Common myeloid progenitor, CD34-positive (primary cell): Measurements from ENCODE around the gene SPPL3.

ENCODE experiments used
- CTCF ChIA-PET: fragments of 350-600 bp; sonication (Branson Sonifier 250); formaldehyde crosslinking; loops from one replicate; lab custom pipeline; 2021; ENCODE audit warnings: antibody characterized with exemption; lab: Charles Lee
- POLR2A ChIA-PET: fragments of 350-600 bp; sonication (Branson Sonifier 250); formaldehyde crosslinking; loops from one replicate; lab custom pipeline; 2021; ENCODE audit warnings: antibody characterized with exemption; lab: Charles Lee
- DNase-seq, 3 donors: peaks; one replicate each; pipeline versions ENCODE4 v3.0.0 to v3.0.0-alpha.2; 2013
- H3K27ac ChIP-seq, 2 experiments: 1 replicate in 1 of 2; 2 replicates in 1 of 2; pipeline ENCODE4 v1.7.0; 2013; ENCODE audit warnings: inconsistent platforms in 2 of 2, low read length in 2 of 2, mild to moderate bottlenecking in 2 of 2, low read depth in 1 of 2, moderate library complexity in 1 of 2; ENCODE audit not compliant: severe bottlenecking in 2 of 2, insufficient read depth in 1 of 2, poor library complexity in 1 of 2
- H3K27me3 ChIP-seq, 5 experiments: replicated peaks in 2 of 5; 1 replicate in 3 of 5; 2 replicates in 2 of 5; pipeline versions ENCODE4 v1.6.1 to v1.7.0; 2013; ENCODE audit warnings: low read length in 4 of 5, mild to moderate bottlenecking in 2 of 5, moderate library complexity in 2 of 5, inconsistent platforms in 1 of 5; ENCODE audit not compliant: insufficient read depth in 5 of 5, control insufficient read depth in 4 of 5
- H3K36me3 ChIP-seq, 4 experiments: 1 replicate in 2 of 4; 2 replicates in 2 of 4; pipeline versions ENCODE4 v1.6.1 to v1.7.0; 2013; ENCODE audit warnings: low read length in 3 of 4, control low read depth in 1 of 4, mild to moderate bottlenecking in 1 of 4; ENCODE audit not compliant: control insufficient read depth in 4 of 4, insufficient read depth in 4 of 4
- H3K4me1 ChIP-seq, 4 experiments: 1 replicate in 3 of 4; 2 replicates in 1 of 4; pipeline versions ENCODE4 v1.6.1 to v1.7.1; 2013; ENCODE audit warnings: low read length in 3 of 4, mild to moderate bottlenecking in 3 of 4, control low read depth in 1 of 4, inconsistent platforms in 1 of 4, moderate library complexity in 1 of 4; ENCODE audit not compliant: control insufficient read depth in 4 of 4, insufficient read depth in 4 of 4; ENCODE audit errors: control extremely low read depth in 1 of 4
- H3K4me3 ChIP-seq, 7 experiments: 1 replicate in 4 of 7; 2 replicates in 3 of 7; pipeline versions ENCODE4 v1.5.1 to v1.7.0; 2013; ENCODE audit warnings: mild to moderate bottlenecking in 7 of 7, low read length in 6 of 7, moderate library complexity in 6 of 7, inconsistent platforms in 2 of 7, low read depth in 2 of 7, control low read depth in 1 of 7; ENCODE audit not compliant: insufficient read depth in 4 of 7, control insufficient read depth in 1 of 7; ENCODE audit errors: extremely low read depth in 1 of 7
- H3K9me3 ChIP-seq, 5 experiments: 1 replicate in 4 of 5; 2 replicates in 1 of 5; pipeline versions ENCODE4 v1.6.1 to v1.7.1; 2013; ENCODE audit warnings: low read length in 4 of 5, mild to moderate bottlenecking in 2 of 5, inconsistent platforms in 1 of 5, low read depth in 1 of 5, moderate library complexity in 1 of 5; ENCODE audit not compliant: control insufficient read depth in 4 of 5, insufficient read depth in 2 of 5; ENCODE audit errors: control extremely low read depth in 1 of 5
- WGBS: methylation state at CpG from one replicate; pipeline ENCODE4 v1.1.5; 2013; ENCODE audit not compliant: insufficient coverage; 5-methylcytosine and 5-hydroxymethylcytosine counted together

The SPPL3 gene

GRCh38 chr12:120722784-120723183, 181.4 kb downstream of the SPPL3 start:
- ChIA-PET POLR2A (no interaction called here), CTCF (interaction anchor here (1.1 to 10.2 kb wide), 3 partner anchors 12 to 76 kb away, joined by 4 to 82 read pairs (median 18); partner anchors contain the start of gene UNC119B)
- H3K4me1 ChIP-seq: peaks cover 36 to 81% (median 64%) of the 10 kb centered on the region in 4 experiments
- H3K4me3 ChIP-seq: peak overlapping the region in 1 of 7 experiments; percentile 52
- peaks cover 7 to 58% (median 18%) of the 10 kb centered on the region in 4 experiments for H3K36me3 ChIP-seq
- DNase-seq: no peak
- H3K27ac ChIP-seq: no peak overlapping the region
- H3K27me3 ChIP-seq: no peaks in the 10 kb centered on the region
- WGBS: 100% methylated on average over 1 of the region's 2 CpGs
- H3K9me3 ChIP-seq: no peaks in the 10 kb centered on the region

DNA sequence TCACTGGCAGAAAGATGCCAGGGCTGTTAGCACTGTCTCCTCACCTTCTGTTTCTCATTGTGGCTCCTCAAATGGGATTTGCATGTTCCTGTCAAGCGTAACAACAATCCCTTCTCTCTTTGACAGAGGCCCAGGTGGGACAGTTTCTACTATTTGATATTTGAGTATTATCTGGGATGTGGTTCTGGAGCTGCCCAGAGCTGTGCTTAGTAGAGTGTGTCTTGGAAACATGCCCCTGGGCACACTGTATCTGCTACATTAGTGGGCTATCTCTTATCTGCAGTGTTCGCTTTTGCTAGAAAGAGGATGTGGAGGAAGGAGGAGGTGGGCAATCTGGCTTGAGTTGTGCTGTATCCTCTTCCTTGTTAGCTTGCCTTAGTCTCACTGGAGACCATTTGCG, 182.3 kb downstream of the SPPL3 start:
- Histone ChIP-seq H3K27me3 (no peaks in the 10 kb centered on the region), H3K4me1 (peaks cover 36 to 81% (median 64%) of the 10 kb centered on the region in 4 experiments), H3K4me3 (peak overlapping the region in 1 of 7 experiments; percentile 52), H3K9me3 (no peaks in the 10 kb centered on the region), H3K36me3 (peaks cover 3 to 56% (median 18%) of the 10 kb centered on the region in 4 experiments), H3K27ac (peak overlapping the region in 1 of 2 experiments; percentile 8)
- CTCF ChIA-PET: interaction anchor here (0.6 to 10.2 kb wide), 5 partner anchors 9 to 422 kb away, joined by 3 to 82 read pairs (median 4); partner anchors contain the start of gene UNC119B
- POLR2A ChIA-PET: interaction anchor here (0.6 to 0.8 kb wide), 2 partner anchors 34 to 112 kb away, joined by 3 to 4 read pairs; no protein-coding TSS in a partner anchor
- 0% methylated on average over 1 of the region's 3 CpGs for WGBS
- peak; percentile 52 to 77 (median 68) for DNase-seq

DNA sequence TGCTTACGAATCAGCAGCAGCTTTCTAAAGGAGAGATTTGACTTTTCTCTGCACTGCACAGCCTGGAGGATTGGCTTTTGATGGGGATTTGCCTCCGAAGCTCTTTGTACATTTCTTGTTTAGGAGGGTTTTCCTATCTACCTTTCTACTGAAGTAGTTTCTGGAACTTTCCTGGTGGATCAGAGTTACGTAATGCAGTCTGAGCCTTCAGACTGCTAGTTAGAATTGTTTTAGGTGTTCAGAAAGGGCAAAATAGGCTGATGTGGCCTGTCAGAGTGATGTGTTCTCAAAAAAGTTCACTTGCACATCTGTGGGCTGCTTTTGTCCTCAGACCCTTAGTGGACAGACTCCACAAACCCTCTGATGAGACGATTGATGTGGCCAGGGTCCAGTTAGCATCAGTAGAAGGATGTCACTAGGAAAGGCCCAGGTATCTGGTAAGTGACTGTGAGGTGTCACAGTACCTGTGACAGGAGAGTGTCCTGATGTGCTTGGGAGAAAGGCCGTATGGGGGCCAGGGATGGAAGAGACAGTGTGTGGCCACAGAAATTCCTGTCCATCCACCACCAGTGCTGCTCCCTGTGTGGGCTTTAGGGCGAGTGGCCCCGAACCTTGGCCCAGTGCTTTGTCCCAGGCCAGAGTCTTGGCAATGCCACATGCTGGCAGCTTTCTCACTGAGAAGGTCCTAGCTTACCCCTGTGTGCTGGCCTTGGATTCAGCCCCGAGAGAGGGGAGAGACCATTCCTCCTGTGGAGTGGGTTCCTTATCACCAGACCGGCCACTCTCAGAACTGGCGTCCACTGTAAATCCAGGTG, 183.0 kb downstream of the SPPL3 start:
- Histone ChIP-seq H3K27me3 (no peaks in the 10 kb centered on the region), H3K36me3 (peaks cover 8 to 63% (median 25%) of the 10 kb centered on the region in 4 experiments), H3K4me1 (peaks cover 35 to 75% (median 61%) of the 10 kb centered on the region in 4 experiments), H3K9me3 (no peaks in the 10 kb centered on the region), H3K4me3 (peak overlapping the region in 1 of 7 experiments; percentile 14), H3K27ac (peak overlapping the region in 1 of 2 experiments; percentile 47)
- ChIA-PET POLR2A (interaction anchor here (0.6 to 1.4 kb wide), 2 partner anchors 34 to 113 kb away, joined by 3 to 4 read pairs; partner anchors contain the start of gene MLEC), CTCF (interaction anchor here (0.6 to 10.2 kb wide), 11 partner anchors 9 to 251 kb away, joined by 3 to 82 read pairs (median 4); partner anchors contain the start of gene UNC119B)
- 98% methylated on average over 8 of the region's 10 CpGs for WGBS
- DNase-seq: no peak

- Histone ChIP-seq H3K27me3 (no peaks in the 10 kb centered on the region), H3K27ac (peak overlapping the region in 1 of 2 experiments; percentile 74), H3K9me3 (no peaks in the 10 kb centered on the region), H3K4me3 (peak overlapping the region in 3 of 7 experiments; percentile 13 to 36 (median 14)), H3K4me1 (peaks cover 33 to 69% (median 57%) of the 10 kb centered on the region in 4 experiments), H3K36me3 (peaks cover 8 to 70% (median 28%) of the 10 kb centered on the region in 4 experiments)
- peak; percentile 44 to 82 (median 76) for DNase-seq
- ChIA-PET POLR2A (interaction anchor here (1.4 kb wide), 1 partner anchor 34 kb away, joined by 3 read pairs; the partner anchor contains the start of gene MLEC), CTCF (interaction anchor here (0.6 to 10.2 kb wide), 11 partner anchors 9 to 252 kb away, joined by 3 to 82 read pairs (median 3); partner anchors contain the start of genes POP5 and UNC119B)
- 4% methylated on average over 3 of the region's 7 CpGs for WGBS
Measured at GRCh38 chr12:120720234-120720986, 183.7 kb downstream of the SPPL3 start.

DNA sequence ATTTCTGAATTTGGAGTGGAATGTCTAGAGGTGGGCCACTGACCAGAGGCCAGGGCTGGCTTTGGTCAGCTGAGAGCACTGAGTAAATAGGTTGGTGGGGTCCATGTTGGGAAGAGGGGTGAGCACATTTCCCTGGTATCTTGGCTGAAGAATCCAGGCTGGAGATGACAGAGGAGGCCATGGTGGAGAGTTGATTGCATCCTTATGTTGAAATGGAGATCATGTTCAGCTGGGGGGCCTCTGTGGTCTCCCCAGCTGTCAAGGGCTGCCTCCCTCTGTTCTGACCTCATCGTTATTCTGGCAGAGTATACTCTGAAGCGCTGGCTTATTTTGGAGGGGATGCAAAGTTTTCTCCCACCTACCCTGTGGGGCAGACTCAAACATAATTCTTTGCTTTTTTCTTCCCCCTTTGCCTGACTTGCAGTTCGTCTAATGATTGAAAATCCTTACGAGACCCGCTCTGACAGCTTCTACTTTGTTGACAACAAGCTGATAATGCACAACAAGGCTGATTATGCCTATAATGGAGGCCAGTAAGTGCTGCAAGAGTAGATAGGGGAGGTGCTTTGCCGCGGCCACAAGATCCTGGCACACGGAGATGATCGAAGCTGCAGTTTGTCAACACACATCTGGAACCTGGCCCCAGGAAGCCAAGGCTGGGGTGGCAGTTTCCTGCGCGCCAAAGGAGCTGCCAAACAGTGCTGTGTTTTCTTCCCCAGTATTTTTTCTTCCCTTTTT, 184.5 kb downstream of the SPPL3 start:
- Histone ChIP-seq H3K27me3 (no peaks in the 10 kb centered on the region), H3K27ac (peak overlapping the region in 1 of 2 experiments; percentile 74), H3K4me1 (peaks cover 33 to 61% (median 50%) of the 10 kb centered on the region in 4 experiments), H3K9me3 (no peaks in the 10 kb centered on the region), H3K36me3 (peaks cover 11 to 75% (median 31%) of the 10 kb centered on the region in 4 experiments), H3K4me3 (peak overlapping the region in 2 of 7 experiments; percentile 1 to 4)
- ChIA-PET CTCF (interaction anchor here (0.9 to 10.2 kb wide), 7 partner anchors 8 to 252 kb away, joined by 3 to 82 read pairs (median 4); partner anchors contain the start of genes POP5 and UNC119B), POLR2A (interaction anchor here (1.4 kb wide), 1 partner anchor 33 kb away, joined by 3 read pairs; the partner anchor contains the start of gene MLEC)
- WGBS: 21% methylated on average over 6 of the region's 11 CpGs
- DNase-seq: peak in 2 of 3 donors; percentile 53 to 66

GRCh38 chr12:120719072-120719471, 185.1 kb downstream of the SPPL3 start:
- WGBS: 82% methylated on average over 2 of the region's 2 CpGs
- ChIA-PET POLR2A (no interaction called here), CTCF (interaction anchor here (1.2 to 10.2 kb wide), 3 partner anchors 8 to 72 kb away, joined by 4 to 82 read pairs (median 18); partner anchors contain the start of gene UNC119B)
- H3K27ac ChIP-seq: no peak overlapping the region
- no peaks in the 10 kb centered on the region for H3K9me3 ChIP-seq
- H3K36me3 ChIP-seq: peaks cover 11 to 75% (median 33%) of the 10 kb centered on the region in 4 experiments
- no peaks in the 10 kb centered on the region for H3K27me3 ChIP-seq
- DNase-seq: no peak
- peak overlapping the region in 2 of 7 experiments; percentile 4 to 34 for H3K4me3 ChIP-seq
- peaks cover 33 to 61% (median 48%) of the 10 kb centered on the region in 4 experiments for H3K4me1 ChIP-seq
